HFF-Myc (cell line): Measurements from ENCODE around the gene CRYBB2.
"Not testable (repeated sequence)": the region's sequence is repeated elsewhere in the genome, so short reads cannot be mapped to it uniquely, and the experiment has no call there.

Experiments
- DNase-seq: peaks from one replicate; pipeline ENCODE4 v3.0.0-alpha.2; 2011; ENCODE audit warnings: low read depth; ENCODE audit errors: extremely low read depth
- H3K4me3 ChIP-seq: replicated peaks from 2 replicates; pipeline ENCODE4 v1.5.1; 2011; ENCODE audit warnings: low read depth, mild to moderate bottlenecking, control low read depth, low read length
- CTCF ChIP-seq: IDR thresholded peaks from 2 replicates; pipeline ENCODE4 v1.5.1; 2012; ENCODE audit warnings: mild to moderate bottlenecking, low read depth, low read length, control low read depth; ENCODE audit errors: missing control alignments

The CRYBB2 gene

GRCh38 chr22:25176799-25177198 is 42.6 kb upstream of the CRYBB2 start:
- H3K4me3 ChIP-seq: no peak overlapping the region
- TF ChIP-seq CTCF: no peak
- DNase-seq: no peak

- TF ChIP-seq CTCF: no peak
Measured at GRCh38 chr22:25177226-25177625, 42.2 kb upstream of the CRYBB2 start.

GRCh38 chr22:25177895-25178294 is 41.5 kb upstream of the CRYBB2 start:
- TF ChIP-seq CTCF: no peak
- H3K4me3 ChIP-seq: no peak overlapping the region
- no peak for DNase-seq

More at GRCh38 chr22:25177226-25177625, 42.2 kb upstream of the CRYBB2 start:
- no peak for DNase-seq
- no peak overlapping the region for H3K4me3 ChIP-seq

- DNase-seq, H3K4me3 ChIP-seq: not testable (repeated sequence)
Measured at GRCh38 chr22:25178348-25178747, 41.1 kb upstream of the CRYBB2 start.

- DNase-seq, H3K4me3 ChIP-seq: not testable (repeated sequence)
Measured at GRCh38 chr22:25178869-25179631, 40.4 kb upstream of the CRYBB2 start.

GRCh38 chr22:25182131-25183110 is 37.0 kb upstream of the CRYBB2 start:
- no peak for TF ChIP-seq CTCF
- no peak for DNase-seq
- H3K4me3 ChIP-seq: no peak overlapping the region

- TF ChIP-seq CTCF: no peak
- H3K4me3 ChIP-seq: no peak overlapping the region
- DNase-seq: no peak
Measured at GRCh38 chr22:25183949-25184619, 35.4 kb upstream of the CRYBB2 start.
